ENCODE measurements around the gene THSD7B.

Gene THSD7B

GRCh38 chr2:137590102-137590501 lies 824.8 kb downstream of the THSD7B start:
- H3K9me3 Mint-ChIP-seq, result peaks cover 22% of the 10 kb centered on the region

GRCh38 chr2:137607722-137608318 lies 842.5 kb downstream of the THSD7B start:
- DNase-seq, result no peak
- Mint-ChIP-seq H3K36me3 (ENCODE audit: low read depth) (no peaks in the 10 kb centered on the region), H3K9me3 (no peaks in the 10 kb centered on the region), H3K27ac (no peak overlapping the region), H3K27me3 (ENCODE audit: low read depth, poor library complexity) (no peaks in the 10 kb centered on the region), H3K4me1 (peaks cover 6% of the 10 kb centered on the region), H3K4me3 (no peak overlapping the region)
- no peak for TF ChIP-seq CTCF (IDR thresholded peaks at IDR 0.05)

More at GRCh38 chr2:137590102-137590501, 824.8 kb downstream of the THSD7B start:
- H3K27ac Mint-ChIP-seq, result no peak overlapping the region
- DNase-seq, result no peak
- no peaks in the 10 kb centered on the region for H3K27me3 Mint-ChIP-seq (ENCODE audit: low read depth, poor library complexity)
- H3K4me1 Mint-ChIP-seq, result no peaks in the 10 kb centered on the region
- TF ChIP-seq CTCF (IDR thresholded peaks at IDR 0.05), result no peak
- no peak overlapping the region for H3K4me3 Mint-ChIP-seq
- H3K36me3 Mint-ChIP-seq (ENCODE audit: low read depth), result no peaks in the 10 kb centered on the region

GRCh38 chr2:137638932-137639331 lies 873.6 kb downstream of the THSD7B start:
- Mint-ChIP-seq H3K9me3 (no peaks in the 10 kb centered on the region), H3K27ac (no peak overlapping the region), H3K4me3 (no peak overlapping the region), H3K4me1 (no peaks in the 10 kb centered on the region), H3K36me3 (ENCODE audit: low read depth) (no peaks in the 10 kb centered on the region), H3K27me3 (ENCODE audit: low read depth, poor library complexity) (peaks cover 10% of the 10 kb centered on the region)
- TF ChIP-seq CTCF (IDR thresholded peaks at IDR 0.05), result no peak
- no peak for DNase-seq

GRCh38 chr2:137644731-137645130 lies 879.4 kb downstream of the THSD7B start:
- Mint-ChIP-seq H3K36me3 (ENCODE audit: low read depth) (no peaks in the 10 kb centered on the region), H3K4me1 (no peaks in the 10 kb centered on the region), H3K27ac (no peak overlapping the region), H3K4me3 (no peak overlapping the region), H3K9me3 (no peaks in the 10 kb centered on the region), H3K27me3 (ENCODE audit: low read depth, poor library complexity) (peaks cover 4% of the 10 kb centered on the region)
- DNase-seq, result no peak
- TF ChIP-seq CTCF (IDR thresholded peaks at IDR 0.05), result no peak

GRCh38 chr2:137654046-137654445 lies 888.7 kb downstream of the THSD7B start:
- H3K27ac Mint-ChIP-seq, result no peak overlapping the region
- peaks cover 4% of the 10 kb centered on the region for H3K27me3 Mint-ChIP-seq (ENCODE audit: low read depth, poor library complexity)
- H3K36me3 Mint-ChIP-seq (ENCODE audit: low read depth), result no peaks in the 10 kb centered on the region
- H3K4me1 Mint-ChIP-seq, result no peaks in the 10 kb centered on the region
- no peak for TF ChIP-seq CTCF (IDR thresholded peaks at IDR 0.05)
- H3K4me3 Mint-ChIP-seq, result no peak overlapping the region
- DNase-seq, result no peak
- H3K9me3 Mint-ChIP-seq, result no peaks in the 10 kb centered on the region

- H3K4me3 Mint-ChIP-seq, result no peak overlapping the region
- H3K4me1 Mint-ChIP-seq, result no peaks in the 10 kb centered on the region
- H3K36me3 Mint-ChIP-seq (ENCODE audit: low read depth), result no peaks in the 10 kb centered on the region
- peaks cover 4% of the 10 kb centered on the region for H3K27me3 Mint-ChIP-seq (ENCODE audit: low read depth, poor library complexity)
- no peak overlapping the region for H3K27ac Mint-ChIP-seq
- H3K9me3 Mint-ChIP-seq, result no peaks in the 10 kb centered on the region
- TF ChIP-seq CTCF (IDR thresholded peaks at IDR 0.05), result no peak
- no peak for DNase-seq
Measured at GRCh38 chr2:137655814-137656213, 890.5 kb downstream of the THSD7B start.

Data from nephron progenitor cell (in vitro differentiated cells).